Neural crest cell (in vitro differentiated cells): Measurements from ENCODE around the gene RAB11FIP4. TPM values are rescaled to one million over a fixed set of nuclear protein-coding genes. Genes with fewer than 3 reads are reported as not detected.
A peak's percentile ranks its signal among the peaks of the same experiment; 100 is the strongest.

Source experiments
- DNase-seq: peaks from one replicate; pipeline ENCODE4 v3.0.0; 2021; ENCODE audit warnings: low read depth, mixed read lengths, low spot score
- H3K27ac Mint-ChIP-seq: one replicate; pipeline ENCODE4 v1.8.0; 2021; ENCODE audit warnings: mild to moderate bottlenecking, mixed read lengths; ENCODE audit not compliant: unreplicated experiment
- H3K27me3 Mint-ChIP-seq: 2 replicates; pipeline ENCODE4 v1.8.0; 2021; ENCODE audit warnings: low read depth, mild to moderate bottlenecking, mixed read lengths
- H3K36me3 Mint-ChIP-seq: 2 replicates; pipeline ENCODE4 v1.8.0; 2021; ENCODE audit warnings: low read depth, mild to moderate bottlenecking, mixed read lengths
- H3K4me1 Mint-ChIP-seq: 2 replicates; pipeline ENCODE4 v1.8.0; 2021; ENCODE audit warnings: mixed read lengths
- H3K4me3 Mint-ChIP-seq: one replicate; pipeline ENCODE4 v1.8.0; 2021; ENCODE audit warnings: mild to moderate bottlenecking, mixed read lengths
- H3K9me3 Mint-ChIP-seq: 2 replicates; pipeline ENCODE4 v1.8.0; 2021; ENCODE audit warnings: mixed read lengths
- CTCF ChIP-seq: fragments of 200-600 bp; sonication (generic); conservative IDR thresholded peaks from 2 replicates; pipeline ENCODE4 v1.5.0; 2021; ENCODE audit warnings: antibody characterized with exemption, mild to moderate bottlenecking
- total RNA-seq: library from RNA; stranded (reverse); gene quantifications from 2 replicates; pipeline ENCODE4 v1.2.1, GENCODE V29; 2021

Gene RAB11FIP4
- total RNA-seq, 1 donor from 2014 or later: 7.4 TPM

- Mint-ChIP-seq H3K4me1 (peaks cover 14% of the 10 kb centered on the region), H3K4me3 (peak overlapping the region; percentile 60), H3K27ac (no peak overlapping the region), H3K27me3 (peaks cover 52% of the 10 kb centered on the region), H3K36me3 (no peaks in the 10 kb centered on the region), H3K9me3 (no peaks in the 10 kb centered on the region)
- no peak for TF ChIP-seq CTCF
- no peak for DNase-seq
Measured at GRCh38 chr17:31552568-31552967, 161.1 kb downstream of the RAB11FIP4 start.

- peaks cover 56% of the 10 kb centered on the region for H3K27me3 Mint-ChIP-seq
Measured at GRCh38 chr17:31553506-31553905, 162.0 kb downstream of the RAB11FIP4 start.

GRCh38 chr17:31554930-31555329, 163.5 kb downstream of the RAB11FIP4 start:
- Mint-ChIP-seq H3K4me1 (peaks cover 6% of the 10 kb centered on the region), H3K36me3 (no peaks in the 10 kb centered on the region), H3K27me3 (peaks cover 60% of the 10 kb centered on the region), H3K4me3 (no peak overlapping the region), H3K27ac (no peak overlapping the region), H3K9me3 (no peaks in the 10 kb centered on the region)
- no peak for DNase-seq
- no peak for TF ChIP-seq CTCF

More at GRCh38 chr17:31553506-31553905, 162.0 kb downstream of the RAB11FIP4 start:
- DNase-seq: no peak
- no peaks in the 10 kb centered on the region for H3K9me3 Mint-ChIP-seq
- no peak for TF ChIP-seq CTCF
- no peak overlapping the region for H3K27ac Mint-ChIP-seq
- H3K4me3 Mint-ChIP-seq: peak overlapping the region; percentile 60
- no peaks in the 10 kb centered on the region for H3K36me3 Mint-ChIP-seq
- H3K4me1 Mint-ChIP-seq: peaks cover 14% of the 10 kb centered on the region

- Mint-ChIP-seq H3K4me3 (no peak overlapping the region), H3K9me3 (no peaks in the 10 kb centered on the region), H3K36me3 (no peaks in the 10 kb centered on the region), H3K27me3 (peaks cover 68% of the 10 kb centered on the region), H3K4me1 (peaks cover 4% of the 10 kb centered on the region), H3K27ac (no peak overlapping the region)
- TF ChIP-seq CTCF: no peak
- no peak for DNase-seq
Measured at GRCh38 chr17:31556969-31557645, 165.6 kb downstream of the RAB11FIP4 start.

- peak; percentile 78 for TF ChIP-seq CTCF
- no peak overlapping the region for H3K27ac Mint-ChIP-seq
- no peaks in the 10 kb centered on the region for H3K9me3 Mint-ChIP-seq
- H3K27me3 Mint-ChIP-seq: peaks cover 60% of the 10 kb centered on the region
- peaks cover 4% of the 10 kb centered on the region for H3K4me1 Mint-ChIP-seq
- peak; percentile 66 for DNase-seq
- no peaks in the 10 kb centered on the region for H3K36me3 Mint-ChIP-seq
- H3K4me3 Mint-ChIP-seq: peak overlapping the region; percentile 72
Measured at GRCh38 chr17:31558748-31559583, 167.5 kb downstream of the RAB11FIP4 start.
